ENCODE results near the gene ARMC7. TPM values are rescaled to one million over a fixed set of nuclear protein-coding genes. Genes with fewer than 3 reads are reported as not detected.

ARMC7 gene
- total RNA-seq, 1 experiment from 2014 or later, result 43.2 TPM

- ChIA-PET RAD21 (ENCODE audit: low non-redundant PET in 1 of 2, low total read pairs in 2 of 2, uncharacterized antibody in 2 of 2, unreplicated experiment in 2 of 2) (no interaction called here), CTCF (interaction anchor here (1.6 kb wide), 1 partner anchor 61 kb away, joined by 5 read pairs; no protein-coding TSS in a partner anchor), POLR2A (no interaction called here)
- Histone ChIP-seq H3K9me3 (ENCODE audit: control insufficient read depth in 1 of 2, insufficient read depth in 1 of 2, low read depth in 1 of 2, low read length in 2 of 2) (no peaks in the 10 kb centered on the region), H3K79me2 (ENCODE audit: insufficient read depth, low read length) (peaks cover 100% of the 10 kb centered on the region), H3K9ac (ENCODE audit: low read length) (no peak overlapping the region), H2AFZ (ENCODE audit: low read depth, low read length, poor library complexity, severe bottlenecking) (no peak overlapping the region), H3K4me1 (ENCODE audit: control insufficient read depth in 1 of 2, insufficient read depth in 2 of 2, low read length in 2 of 2) (peaks cover 1 to 10% of the 10 kb centered on the region in 2 experiments; a peak in 3 of 4 replicates), H3K27me3 (ENCODE audit: insufficient read depth, low read length) (no peaks in the 10 kb centered on the region), H3K36me3 (ENCODE audit: control insufficient read depth in 1 of 2, insufficient read depth in 2 of 2, low read length in 2 of 2) (peaks cover 51 to 73% of the 10 kb centered on the region in 2 experiments), H3K9me2 (ENCODE audit: insufficient read depth) (no peaks in the 10 kb centered on the region), H3K4me2 (ENCODE audit: low read length) (no peak overlapping the region), H3K4me3 (replicated peaks in 1 of 2; ENCODE audit: low read depth in 1 of 2, low read length in 2 of 2) (no peak overlapping the region), H3K27ac (ENCODE audit: low read depth, low read length) (no peak overlapping the region), H4K20me1 (ENCODE audit: insufficient read depth) (peaks cover 30% of the 10 kb centered on the region; the same call in 1 of the 2 replicates)
- DNase-seq (ENCODE audit: low read depth, low spot score) (no peak), ATAC-seq (no peak)
- intact Hi-C loops (cut with micrococcal nuclease), result no loop called here
- BruUV-seq (replicated peaks), result no TSS peak
- TF ChIP-seq SP1 (IDR thresholded peaks at IDR 0.05; ENCODE audit: low read depth) (no peak), ZBTB33 (IDR thresholded peaks at IDR 0.05; ENCODE audit: extremely low read depth, insufficient replicate concordance, low read length) (no peak), CEBPB (IDR thresholded peaks at IDR 0.05; ENCODE audit: low read depth) (no peak), POLR2AphosphoS5 (IDR thresholded peaks at IDR 0.05; ENCODE audit: low read depth, low read length) (no peak), REST (IDR thresholded peaks at IDR 0.05; ENCODE audit: low read depth) (no peak), JUND (IDR thresholded peaks at IDR 0.05) (no peak), CBX3 (IDR thresholded peaks at IDR 0.05; ENCODE audit: low read depth) (no peak), ZNF274 (IDR thresholded peaks at IDR 0.05; ENCODE audit: low read depth, low read length) (no peak), RAD21 (IDR thresholded peaks at IDR 0.05; ENCODE audit: low read depth) (no peak), EGR1 (IDR thresholded peaks at IDR 0.05; ENCODE audit: low read depth) (no peak), EZH2 (IDR thresholded peaks at IDR 0.05) (no peak), TCF7L2 (IDR thresholded peaks at IDR 0.05; ENCODE audit: borderline replicate concordance, extremely low read depth, insufficient read depth, insufficient read length) (no peak), SRF (IDR thresholded peaks at IDR 0.05; ENCODE audit: low read depth) (no peak)
These were observed 65.2 kb downstream of the ARMC7 start for GRCh38 chr17:75174996-75175395.

All from HCT116 (cell line).